WTC11 (cell line): ENCODE data around the gene OPN1MW3. TPM values are rescaled to one million over a fixed set of nuclear protein-coding genes. Genes with fewer than 3 reads are reported as not detected.

ENCODE experiments used
- ATAC-seq: fragments of 200-7000 bp; cut with Tn5 transposase; 2 replicates; pipeline ENCODE4 v1.10.0; 2021; ENCODE audit warnings: mild to moderate bottlenecking, moderate library complexity
- CTCF ChIA-PET: fragments of 300-600 bp; sonication (Branson Sonifier 250); formaldehyde crosslinking; loops from one replicate; lab custom pipeline; 2021; ENCODE audit warnings: antibody characterized with exemption; lab: Charles Lee
- POLR2A ChIA-PET: fragments of 350-600 bp; sonication (Branson Sonifier 250); formaldehyde crosslinking; loops from one replicate; lab custom pipeline; 2021; ENCODE audit warnings: antibody characterized with exemption; lab: Charles Lee
- DNase-seq: peaks from one replicate; pipeline ENCODE4 v3.0.0; 2021; ENCODE audit warnings: low spot score
- H3K27ac Mint-ChIP-seq: 2 replicates; pipeline ENCODE4 v1.8.0; 2021; ENCODE audit warnings: mixed read lengths
- H3K27me3 Mint-ChIP-seq: 2 replicates; pipeline ENCODE4 v1.8.0; 2021; ENCODE audit warnings: low read depth, mild to moderate bottlenecking, moderate library complexity, mixed read lengths
- H3K36me3 Mint-ChIP-seq: 2 replicates; pipeline ENCODE4 v1.8.0; 2021; ENCODE audit warnings: mixed read lengths
- H3K4me1 Mint-ChIP-seq: 2 replicates; pipeline ENCODE4 v1.8.0; 2022; ENCODE audit warnings: mixed read lengths
- H3K4me3 Mint-ChIP-seq: 2 replicates; pipeline ENCODE4 v1.8.0; 2021; ENCODE audit warnings: mild to moderate bottlenecking, moderate library complexity, mixed read lengths
- H3K9me3 Mint-ChIP-seq: 2 replicates; pipeline ENCODE4 v1.8.0; 2021; ENCODE audit warnings: mixed read lengths
- ATF1 ChIP-seq: sonication (generic); formaldehyde crosslinking; IDR thresholded peaks from 2 replicates; pipeline ENCODE4 v1.8.1; 2023; ENCODE audit warnings: mild to moderate bottlenecking, moderate library complexity, missing genetic modification reagents
- CBFB ChIP-seq: sonication (generic); formaldehyde crosslinking; IDR thresholded peaks from 2 replicates; pipeline ENCODE4 v1.8.1; 2022; ENCODE audit warnings: mild to moderate bottlenecking, low read depth, missing genetic modification reagents
- CDX4 ChIP-seq: fragments of 250-450 bp; sonication (Bioruptor Pico); IDR thresholded peaks from 2 replicates; pipeline ENCODE4 v1.9.0; 2021; ENCODE audit warnings: moderate library complexity, mild to moderate bottlenecking, inconsistent platforms, borderline replicate concordance
- CREB1 ChIP-seq: sonication (generic); formaldehyde crosslinking; IDR thresholded peaks from 2 replicates; pipeline ENCODE4 v1.8.0; 2023; ENCODE audit warnings: mild to moderate bottlenecking, missing genetic modification reagents
- CREM ChIP-seq: sonication (generic); formaldehyde crosslinking; IDR thresholded peaks from 2 replicates; pipeline ENCODE4 v1.8.1; 2022; ENCODE audit warnings: mild to moderate bottlenecking, missing genetic modification reagents, moderate library complexity
- CTCF ChIP-seq: fragments of 200-600 bp; IDR thresholded peaks from 2 replicates; pipeline ENCODE4 v1.8.0; 2022; ENCODE audit warnings: antibody characterized with exemption
- FOXK1 ChIP-seq: sonication (generic); formaldehyde crosslinking; IDR thresholded peaks from 2 replicates; pipeline ENCODE4 v1.8.0; 2022; ENCODE audit warnings: mild to moderate bottlenecking, moderate library complexity, missing genetic modification reagents
- GRHL2 ChIP-seq: fragments of 250-450 bp; sonication (Bioruptor Pico); IDR thresholded peaks from 2 replicates; pipeline ENCODE4 v1.8.0; 2022; ENCODE audit warnings: mild to moderate bottlenecking, moderate library complexity; ENCODE audit not compliant: insufficient replicate concordance, severe bottlenecking
- JUN ChIP-seq: sonication (generic); formaldehyde crosslinking; IDR thresholded peaks from 2 replicates; pipeline ENCODE4 v1.8.0; 2023; ENCODE audit warnings: mild to moderate bottlenecking, missing genetic modification reagents
- MXD4 ChIP-seq: fragments of 250-450 bp; sonication (Bioruptor Pico); IDR thresholded peaks from 2 replicates; pipeline ENCODE4 v1.8.0; 2021; ENCODE audit warnings: mild to moderate bottlenecking, moderate library complexity, borderline replicate concordance
- NR1H2 ChIP-seq: sonication (generic); formaldehyde crosslinking; IDR thresholded peaks from 2 replicates; pipeline ENCODE4 v1.9.0; 2021; ENCODE audit warnings: mild to moderate bottlenecking, moderate library complexity, missing genetic modification reagents
- PREB ChIP-seq: sonication (generic); formaldehyde crosslinking; IDR thresholded peaks from 2 replicates; pipeline ENCODE4 v1.8.1; 2022; ENCODE audit warnings: mild to moderate bottlenecking, missing genetic modification reagents, moderate library complexity, borderline replicate concordance
- PRRX2 ChIP-seq: fragments of 250-450 bp; sonication (Bioruptor Pico); IDR thresholded peaks from 2 replicates; pipeline ENCODE4 v1.8.0; 2021; ENCODE audit warnings: mild to moderate bottlenecking
- TCF7 ChIP-seq: sonication (generic); formaldehyde crosslinking; IDR thresholded peaks from 2 replicates; pipeline ENCODE4 v1.8.0; 2022; ENCODE audit warnings: mild to moderate bottlenecking, low read depth, missing genetic modification reagents, moderate library complexity
- TEAD1 ChIP-seq: sonication (generic); formaldehyde crosslinking; IDR thresholded peaks from 2 replicates; pipeline ENCODE4 v1.8.0; 2022; ENCODE audit warnings: mild to moderate bottlenecking, missing genetic modification reagents
- USF2 ChIP-seq: sonication (generic); formaldehyde crosslinking; IDR thresholded peaks from 2 replicates; pipeline ENCODE4 v1.8.1; 2023; ENCODE audit warnings: mild to moderate bottlenecking, missing genetic modification reagents, moderate library complexity
- ZNF121 ChIP-seq: sonication (generic); formaldehyde crosslinking; IDR thresholded peaks from 2 replicates; pipeline ENCODE4 v1.8.0; 2023; ENCODE audit warnings: missing genetic modification reagents
- ZNF138 ChIP-seq: sonication (generic); formaldehyde crosslinking; conservative IDR thresholded peaks from 2 replicates; pipeline ENCODE4 v1.8.1; 2022; ENCODE audit warnings: mild to moderate bottlenecking, moderate library complexity, missing genetic modification reagents
- ZNF263 ChIP-seq: sonication (generic); formaldehyde crosslinking; IDR thresholded peaks from 2 replicates; pipeline ENCODE4 v1.8.1; 2022; ENCODE audit warnings: low read depth, mild to moderate bottlenecking, moderate library complexity, missing genetic modification reagents
- ZNF423 ChIP-seq: fragments of 250-450 bp; sonication (Bioruptor Pico); IDR thresholded peaks from 2 replicates; pipeline ENCODE4 v2.1.2; 2022; ENCODE audit warnings: mild to moderate bottlenecking, moderate library complexity
- ZNF425 ChIP-seq: fragments of 250-450 bp; sonication (Bioruptor Pico); conservative IDR thresholded peaks from 2 replicates; pipeline ENCODE4 v1.9.0; 2021; ENCODE audit warnings: mild to moderate bottlenecking
- total RNA-seq: library from RNA; stranded (reverse); gene quantifications from 3 replicates; pipeline ENCODE4 v1.2.3, GENCODE V29; 2021

OPN1MW3 gene
- total RNA-seq, 1 experiment from 2014 or later, result not detected

- no peaks in the 10 kb centered on the region for H3K27me3 Mint-ChIP-seq
- H3K27ac Mint-ChIP-seq, result no peak overlapping the region
- DNase-seq (no peak), ATAC-seq (no peak)
- ChIA-PET CTCF (no interaction called here), POLR2A (no interaction called here)
- H3K9me3 Mint-ChIP-seq, result no peaks in the 10 kb centered on the region
- TF ChIP-seq PREB (no peak), ATF1 (CRISPR knock-in tag) (no peak), CREB1 (CRISPR knock-in tag) (no peak), USF2 (CRISPR knock-in tag) (no peak), ZNF138 (no peak), CBFB (CRISPR knock-in tag) (no peak), ZNF425 (no peak), NR1H2 (CRISPR knock-in tag) (no peak), CDX4 (CRISPR knock-in tag) (no peak), ZNF121 (CRISPR knock-in tag) (no peak), ZNF423 (CRISPR knock-in tag) (no peak), PRRX2 (CRISPR knock-in tag) (no peak), JUN (CRISPR knock-in tag) (no peak), ZNF263 (no peak), FOXK1 (CRISPR knock-in tag) (no peak), TCF7 (no peak), GRHL2 (no peak)
- H3K4me1 Mint-ChIP-seq, result peaks cover 5% of the 10 kb centered on the region
- no peaks in the 10 kb centered on the region for H3K36me3 Mint-ChIP-seq
- no peak overlapping the region for H3K4me3 Mint-ChIP-seq
Measured at GRCh38 chrX:154313147-154313546, 55.8 kb downstream of the OPN1MW3 start.

GRCh38 chrX:154315416-154315815, 58.0 kb downstream of the OPN1MW3 start:
- no peaks in the 10 kb centered on the region for H3K36me3 Mint-ChIP-seq
- no peak for DNase-seq

GRCh38 chrX:154317391-154317995, 60.1 kb downstream of the OPN1MW3 start:
- peak; percentile 34 for DNase-seq
- H3K4me3 Mint-ChIP-seq, result no peak overlapping the region

More at GRCh38 chrX:154315416-154315815, 58.0 kb downstream of the OPN1MW3 start:
- POLR2A ChIA-PET, result no interaction called here
- no peak for TF ChIP-seq CREM
- no peak for TF ChIP-seq MXD4
- TF ChIP-seq, all 79 proteins: peak for 0
- CTCF ChIA-PET, result interaction anchor here (0.6 kb wide), 2 partner anchors 207 to 702 kb away, joined by 5 to 6 read pairs; no protein-coding TSS in a partner anchor
- Mint-ChIP-seq H3K27ac (no peak overlapping the region), H3K27me3 (no peaks in the 10 kb centered on the region), H3K4me3 (no peak overlapping the region), H3K9me3 (no peaks in the 10 kb centered on the region), H3K4me1 (0 out of 2 replicates have a peak, but pooled peaks cover 2% of the 10 kb centered on the region)
- ATAC-seq, result no peak

More at GRCh38 chrX:154317391-154317995, 60.1 kb downstream of the OPN1MW3 start:
- POLR2A ChIA-PET, result no interaction called here
- TF ChIP-seq TEAD1 (CRISPR knock-in tag) (no peak), CTCF (peak; percentile 10; the same call in 1 of the 2 replicates)
- CTCF ChIA-PET, result interaction anchor here (1.4 to 3.1 kb wide), 3 partner anchors 9 to 13 kb away, joined by 4 to 20 read pairs (median 5); no protein-coding TSS in a partner anchor
- no peaks in the 10 kb centered on the region for H3K36me3 Mint-ChIP-seq
- H3K4me1 Mint-ChIP-seq, result 0 out of 2 replicates have a peak, but pooled peaks cover 2% of the 10 kb centered on the region
- ATAC-seq, result peak; percentile 91
- no peaks in the 10 kb centered on the region for H3K9me3 Mint-ChIP-seq
- no peak overlapping the region for H3K27ac Mint-ChIP-seq
- no peaks in the 10 kb centered on the region for H3K27me3 Mint-ChIP-seq
